ENCODE results near the gene RPS19BP1. TPM values are rescaled to one million over a fixed set of nuclear protein-coding genes. Genes with fewer than 3 reads are reported as not detected.

The RPS19BP1 gene
- total and polyA plus RNA-seq, 12 donors = 39.5 to 250 (median 153) TPM

DNA sequence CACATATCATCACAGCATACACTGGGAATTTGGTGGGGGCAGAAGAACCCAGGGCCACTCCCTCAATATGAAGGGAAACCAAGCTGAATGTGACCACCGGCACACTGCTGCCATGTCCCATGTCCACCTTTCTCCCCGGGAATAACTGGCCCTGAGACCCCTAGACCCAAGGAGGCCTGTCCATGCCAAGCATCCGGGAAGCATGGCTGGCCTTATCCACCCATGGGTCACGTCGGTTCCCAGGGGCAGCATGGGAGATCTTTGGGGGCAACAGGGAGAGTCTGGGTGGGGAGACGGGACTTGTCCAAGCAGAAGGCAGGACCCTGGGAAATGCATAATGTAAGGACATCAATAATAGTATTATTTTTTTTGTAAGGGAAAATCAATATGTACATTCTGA is 40.9 kb downstream of the RPS19BP1 start:
- no peaks in the 10 kb centered on the region for H3K27me3 ChIP-seq
- DNase-seq = no peak
- peaks cover 0 to 10% of the 10 kb centered on the region in 2 donors for H3K4me1 ChIP-seq (replicated peaks in 1 of 2)
- TF ChIP-seq, protein P1, sequence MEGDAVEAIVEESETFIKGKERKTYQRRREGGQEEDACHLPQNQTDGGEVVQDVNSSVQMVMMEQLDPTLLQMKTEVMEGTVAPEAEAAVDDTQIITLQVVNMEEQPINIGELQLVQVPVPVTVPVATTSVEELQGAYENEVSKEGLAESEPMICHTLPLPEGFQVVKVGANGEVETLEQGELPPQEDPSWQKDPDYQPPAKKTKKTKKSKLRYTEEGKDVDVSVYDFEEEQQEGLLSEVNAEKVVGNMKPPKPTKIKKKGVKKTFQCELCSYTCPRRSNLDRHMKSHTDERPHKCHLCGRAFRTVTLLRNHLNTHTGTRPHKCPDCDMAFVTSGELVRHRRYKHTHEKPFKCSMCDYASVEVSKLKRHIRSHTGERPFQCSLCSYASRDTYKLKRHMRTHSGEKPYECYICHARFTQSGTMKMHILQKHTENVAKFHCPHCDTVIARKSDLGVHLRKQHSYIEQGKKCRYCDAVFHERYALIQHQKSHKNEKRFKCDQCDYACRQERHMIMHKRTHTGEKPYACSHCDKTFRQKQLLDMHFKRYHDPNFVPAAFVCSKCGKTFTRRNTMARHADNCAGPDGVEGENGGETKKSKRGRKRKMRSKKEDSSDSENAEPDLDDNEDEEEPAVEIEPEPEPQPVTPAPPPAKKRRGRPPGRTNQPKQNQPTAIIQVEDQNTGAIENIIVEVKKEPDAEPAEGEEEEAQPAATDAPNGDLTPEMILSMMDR (IDR thresholded peaks at IDR 0.05) = no peak
- no peak for TF ChIP-seq POLR2A (IDR thresholded peaks at IDR 0.05)
- intact Hi-C loops (cut with DNase I) = loop anchor here (5.0 to 10.0 kb wide), 4 partner anchors 36 to 317 kb away; no protein-coding TSS in a partner anchor
- no peaks in the 10 kb centered on the region for H3K36me3 ChIP-seq (replicated peaks in 1 of 2)
- no peak overlapping the region for H3K4me3 ChIP-seq
- 72 to 86% (median 75%) methylated on average over 6 of the region's 6 CpGs for WGBS, 4 donors
- no peaks in the 10 kb centered on the region for H3K9me3 ChIP-seq (replicated peaks in 1 of 3)
- H3K27ac ChIP-seq = no peak overlapping the region

DNA sequence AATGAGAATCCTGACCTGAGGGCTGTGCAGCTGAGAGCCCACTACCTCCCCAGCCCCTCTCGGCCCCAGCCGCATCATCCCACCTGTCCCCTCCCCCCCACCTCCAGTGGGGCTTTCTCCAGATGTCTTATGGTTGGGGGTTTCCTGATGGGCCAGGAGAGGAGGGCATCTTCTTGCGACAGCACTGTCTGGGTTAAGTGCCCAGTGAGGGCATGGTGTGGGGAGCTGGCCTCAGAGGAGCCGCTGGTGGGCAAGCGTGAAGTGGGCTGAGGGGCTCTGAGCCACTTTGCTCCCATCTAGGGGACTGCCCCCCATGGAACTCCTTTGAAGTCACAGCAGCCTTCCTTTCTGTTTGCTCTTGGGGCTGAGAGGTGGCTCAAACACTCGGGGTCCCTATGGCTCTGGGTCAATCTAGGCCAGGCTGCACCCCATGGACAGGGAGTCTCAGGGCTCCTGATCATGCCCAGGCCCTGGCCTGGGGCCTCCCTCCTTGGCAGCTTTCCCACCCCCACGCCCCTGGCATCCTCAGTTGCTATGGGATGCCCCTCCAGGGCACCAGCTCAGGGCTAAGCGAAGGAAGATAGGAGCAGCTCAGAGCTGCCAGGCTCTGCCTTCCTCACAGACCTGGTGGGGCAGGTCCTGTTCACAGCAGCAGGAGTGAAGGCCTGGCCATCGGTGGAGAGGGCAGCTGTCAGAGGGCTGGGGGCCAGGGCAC is 41.4 kb downstream of the RPS19BP1 start:
- Histone ChIP-seq H3K27me3 (no peaks in the 10 kb centered on the region), H3K4me3 (no peak overlapping the region), H3K4me1 (replicated peaks in 1 of 2) (peaks cover 0 to 5% of the 10 kb centered on the region in 2 donors), H3K27ac (no peak overlapping the region), H3K36me3 (replicated peaks in 1 of 2) (no peaks in the 10 kb centered on the region), H3K9me3 (replicated peaks in 1 of 3) (no peaks in the 10 kb centered on the region)
- TF ChIP-seq, protein P1 (IDR thresholded peaks at IDR 0.05) = no peak
- no peak for TF ChIP-seq POLR2A (IDR thresholded peaks at IDR 0.05)
- WGBS, 4 donors = 71 to 75% (median 72%) methylated on average over 6 to 9 of the region's 9 CpGs
- intact Hi-C loops (cut with DNase I) = loop anchor here (5.0 to 10.0 kb wide), 4 partner anchors 36 to 316 kb away; no protein-coding TSS in a partner anchor
- DNase-seq = no peak

GRCh38 chr22:39490135-39490798 is 42.3 kb downstream of the RPS19BP1 start:
- Histone ChIP-seq H3K27me3 (no peaks in the 10 kb centered on the region), H3K4me3 (no peak overlapping the region), H3K4me1 (replicated peaks in 1 of 2) (peaks cover 0 to 5% of the 10 kb centered on the region in 2 donors), H3K27ac (no peak overlapping the region), H3K36me3 (replicated peaks in 1 of 2) (no peaks in the 10 kb centered on the region), H3K9me3 (replicated peaks in 1 of 3) (no peaks in the 10 kb centered on the region)
- TF ChIP-seq POLR2A (IDR thresholded peaks at IDR 0.05) = no peak
- TF ChIP-seq, protein P1 (IDR thresholded peaks at IDR 0.05) = no peak
- DNase-seq = peak; percentile 78 to 93 (median 87)
- 38 to 42% (median 39%) methylated on average over 9 to 13 of the region's 13 CpGs for WGBS, 4 donors
- intact Hi-C loops (cut with DNase I) = loop anchor here (5.0 to 10.0 kb wide), 4 partner anchors 37 to 315 kb away; no protein-coding TSS in a partner anchor
